ENCODE measurements around the gene FKBP2.

The FKBP2 gene

GRCh38 chr11:64256300-64256699 is 15.4 kb downstream of the FKBP2 start:
- no peak for TF ChIP-seq CTCF (IDR thresholded peaks at IDR 0.05; ENCODE audit: low read depth, low read length, missing control alignments)
- no peak overlapping the region for H3K4me3 ChIP-seq (replicated peaks; ENCODE audit: low read depth, low read length)
- DNase-seq (ENCODE audit: extremely low read depth, low read depth) = no peak

GRCh38 chr11:64258356-64258755 is 17.5 kb downstream of the FKBP2 start:
- no peak overlapping the region for H3K4me3 ChIP-seq (replicated peaks; ENCODE audit: low read depth, low read length)
- DNase-seq (ENCODE audit: extremely low read depth, low read depth) = no peak
- no peak for TF ChIP-seq CTCF (IDR thresholded peaks at IDR 0.05; ENCODE audit: low read depth, low read length, missing control alignments)

- TF ChIP-seq CTCF (IDR thresholded peaks at IDR 0.05; ENCODE audit: low read depth, low read length, missing control alignments) = no peak
- H3K4me3 ChIP-seq (replicated peaks; ENCODE audit: low read depth, low read length) = no peak overlapping the region
- DNase-seq (ENCODE audit: extremely low read depth, low read depth) = no peak
These were observed 18.1 kb downstream of the FKBP2 start for GRCh38 chr11:64258946-64259532.

GRCh38 chr11:64259533-64260067 is 18.7 kb downstream of the FKBP2 start:
- no peak for DNase-seq (ENCODE audit: extremely low read depth, low read depth)
- H3K4me3 ChIP-seq (replicated peaks; ENCODE audit: low read depth, low read length) = no peak overlapping the region
- no peak for TF ChIP-seq CTCF (IDR thresholded peaks at IDR 0.05; ENCODE audit: low read depth, low read length, missing control alignments)

GRCh38 chr11:64260147-64260708 is 19.3 kb downstream of the FKBP2 start:
- DNase-seq (ENCODE audit: extremely low read depth, low read depth) = no peak
- no peak overlapping the region for H3K4me3 ChIP-seq (replicated peaks; ENCODE audit: low read depth, low read length)
- no peak for TF ChIP-seq CTCF (IDR thresholded peaks at IDR 0.05; ENCODE audit: low read depth, low read length, missing control alignments)

- no peak overlapping the region for H3K4me3 ChIP-seq (replicated peaks; ENCODE audit: low read depth, low read length)
- no peak for TF ChIP-seq CTCF (IDR thresholded peaks at IDR 0.05; ENCODE audit: low read depth, low read length, missing control alignments)
- DNase-seq (ENCODE audit: extremely low read depth, low read depth) = no peak
These were observed 20.7 kb downstream of the FKBP2 start for GRCh38 chr11:64261556-64262080.

Data from HFF-Myc (cell line).